Epithelial cell of prostate (primary cell): ENCODE measurements around the gene CFAP299.

Source experiments
- DNase-seq: peaks from one replicate; pipeline ENCODE4 v3.0.0-alpha.2; 2011; ENCODE audit warnings: low read depth, low spot score
- H3K27ac ChIP-seq: fragments of 450-650 bp; 2 replicates; pipeline ENCODE4 v1.5.1; 2017; ENCODE audit warnings: mild to moderate bottlenecking

The CFAP299 gene

DNA sequence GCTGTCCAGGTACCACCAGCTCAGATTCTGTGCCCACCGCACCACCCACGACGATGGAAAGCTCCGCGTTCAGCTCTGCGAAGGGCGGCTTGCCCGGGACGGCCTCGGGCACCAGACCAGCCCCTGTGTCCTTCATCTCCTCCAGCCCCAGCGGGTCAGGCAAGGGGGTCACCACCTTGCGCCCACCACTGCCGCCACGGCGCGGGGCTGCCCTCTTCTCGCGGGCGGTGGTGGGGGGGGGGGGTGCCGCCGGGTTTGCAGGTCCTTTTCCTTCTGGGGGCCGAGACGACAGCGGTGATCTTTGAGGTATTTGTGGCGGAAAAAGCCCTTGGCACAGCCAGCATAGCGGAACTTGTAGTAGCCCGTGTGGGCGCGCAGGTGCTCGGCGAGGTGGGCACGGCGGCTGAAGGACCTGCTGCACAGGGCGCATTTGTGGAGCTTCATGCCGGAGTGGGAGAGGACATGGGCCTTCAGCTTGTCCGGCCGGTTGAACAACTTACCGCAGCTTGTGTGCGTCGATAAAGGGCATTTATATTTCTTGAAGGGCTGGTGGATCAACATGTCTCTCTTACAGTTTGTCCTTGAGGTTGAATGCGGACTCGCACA, 50.9 kb downstream of the CFAP299 start:
- H3K27ac ChIP-seq: no peak overlapping the region
- DNase-seq: no peak

DNA sequence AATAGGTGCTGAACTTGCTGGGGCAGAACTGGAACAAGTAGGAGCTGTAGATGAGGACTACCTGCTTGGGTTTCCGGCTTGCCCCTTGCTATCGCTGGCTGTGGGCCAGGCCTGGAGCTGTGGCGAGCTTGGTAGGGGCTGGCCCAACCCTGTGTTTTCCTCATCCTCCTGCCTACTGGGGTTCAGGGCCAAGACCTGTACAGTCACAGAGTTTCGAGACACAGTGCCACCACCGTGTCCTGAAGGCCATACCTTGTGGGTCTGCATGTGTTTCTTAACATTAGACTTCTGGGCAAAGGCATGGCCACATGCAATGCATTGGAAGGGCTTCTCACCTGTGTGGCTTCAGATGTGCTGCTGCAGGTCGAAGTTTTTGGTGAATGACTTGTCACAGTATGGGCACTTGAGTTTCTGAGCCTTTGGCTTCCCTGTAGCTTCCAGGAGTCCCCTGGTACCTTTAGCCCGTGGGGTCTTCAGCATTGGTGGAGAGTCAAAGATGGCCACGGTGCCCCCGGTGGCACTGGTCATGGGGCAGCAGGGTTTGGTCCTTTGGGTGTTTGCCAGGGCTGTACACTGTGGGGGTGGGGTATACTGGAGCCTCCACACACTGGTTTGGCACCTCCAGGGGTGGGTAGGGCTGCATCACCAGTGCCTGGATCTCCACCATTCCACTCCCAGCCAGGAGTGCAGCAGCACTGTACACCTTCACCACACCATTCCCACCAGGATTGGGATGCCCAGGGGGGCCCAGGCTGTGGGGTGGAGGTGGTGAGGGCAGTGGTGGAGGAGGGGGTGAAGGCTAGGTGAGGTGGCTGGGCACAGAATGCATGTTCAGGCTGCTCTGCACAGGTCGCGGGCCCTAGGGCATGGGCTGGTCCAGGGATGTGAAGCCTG, 52.1 kb downstream of the CFAP299 start:
- DNase-seq: no peak
- no peak overlapping the region for H3K27ac ChIP-seq

- no peak for DNase-seq
- H3K27ac ChIP-seq: no peak overlapping the region
Measured at GRCh38 chr4:80388284-80388607, 52.7 kb downstream of the CFAP299 start.

GRCh38 chr4:80390178-80390577, 54.6 kb downstream of the CFAP299 start:
- no peak overlapping the region for H3K27ac ChIP-seq
- DNase-seq: no peak

- H3K27ac ChIP-seq: peak overlapping the region; percentile 45
- DNase-seq: peak; percentile 49
Measured at GRCh38 chr4:80393246-80393969, 57.9 kb downstream of the CFAP299 start.

- no peak for DNase-seq
- peak overlapping the region; percentile 45 for H3K27ac ChIP-seq
Measured at GRCh38 chr4:80393970-80394250, 58.4 kb downstream of the CFAP299 start.

- DNase-seq: no peak
- no peak overlapping the region for H3K27ac ChIP-seq
Measured at GRCh38 chr4:80407246-80407645, 71.7 kb downstream of the CFAP299 start.

- no peak overlapping the region for H3K27ac ChIP-seq
- DNase-seq: no peak
Measured at GRCh38 chr4:80409809-80410208, 74.3 kb downstream of the CFAP299 start.

DNA sequence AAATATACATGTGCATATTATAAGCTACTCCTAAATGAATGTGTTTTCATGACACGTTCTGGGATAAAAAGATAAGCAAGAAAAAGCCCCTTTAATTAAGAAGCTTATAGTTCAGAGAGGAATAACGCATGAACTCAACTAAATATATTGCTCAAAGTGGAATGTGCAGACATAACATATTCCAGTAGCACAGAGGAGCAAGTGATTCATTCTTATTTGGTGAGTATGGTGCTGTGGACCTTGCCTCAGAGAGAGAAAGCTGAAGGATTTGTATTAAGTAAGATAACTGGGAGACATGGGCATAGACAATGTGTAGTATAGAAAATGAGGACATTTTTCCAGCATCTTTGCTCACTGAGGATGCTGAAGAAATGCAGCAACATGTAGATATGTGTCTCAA, 76.8 kb downstream of the CFAP299 start:
- H3K27ac ChIP-seq: no peak overlapping the region
- DNase-seq: no peak

DNA sequence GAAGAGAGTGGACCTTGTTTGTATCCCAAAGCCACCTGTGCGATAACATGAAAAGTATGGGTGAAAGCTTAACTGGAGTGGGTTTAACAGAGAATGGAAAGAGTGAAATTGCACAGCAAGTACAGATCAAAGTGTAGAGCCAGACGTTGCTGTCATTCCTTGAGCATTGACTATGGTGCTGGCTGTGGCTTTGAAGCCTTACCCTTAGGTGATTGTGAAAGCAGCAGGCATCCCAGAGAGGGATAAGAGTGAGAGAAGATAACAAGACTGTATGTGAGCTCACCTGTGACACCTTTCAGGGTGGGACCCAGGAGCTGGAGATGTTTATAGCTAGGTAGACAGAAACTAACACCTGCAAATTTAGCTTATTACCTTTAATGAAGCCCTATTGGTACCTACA, 77.6 kb downstream of the CFAP299 start:
- no peak for DNase-seq
- H3K27ac ChIP-seq: no peak overlapping the region

- no peak overlapping the region for H3K27ac ChIP-seq
- no peak for DNase-seq
Measured at GRCh38 chr4:80417019-80417418, 81.5 kb downstream of the CFAP299 start.

DNA sequence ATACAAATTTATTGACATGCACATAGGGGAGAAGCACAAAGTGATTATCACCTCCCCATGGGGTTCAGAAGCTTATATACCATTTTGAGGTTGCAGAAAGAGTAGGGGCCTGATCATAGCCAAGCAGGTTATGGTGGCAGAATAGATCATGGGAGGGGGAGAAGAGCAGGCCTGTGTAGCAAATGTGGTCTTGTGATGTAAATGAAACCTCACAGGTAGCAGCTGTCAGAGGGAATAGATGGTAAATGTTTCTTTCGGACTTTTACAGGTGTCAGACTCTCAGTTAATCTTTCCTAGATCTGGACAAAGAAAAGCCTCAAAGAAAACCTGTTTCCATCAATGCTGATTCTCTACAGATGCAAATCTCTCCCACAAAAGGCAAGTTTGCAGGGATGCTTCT, 84.4 kb downstream of the CFAP299 start:
- no peak overlapping the region for H3K27ac ChIP-seq
- DNase-seq: no peak

- DNase-seq: no peak
- no peak overlapping the region for H3K27ac ChIP-seq
Measured at GRCh38 chr4:80420638-80421037, 85.1 kb downstream of the CFAP299 start.

GRCh38 chr4:80422727-80423404, 87.3 kb downstream of the CFAP299 start:
- no peak overlapping the region for H3K27ac ChIP-seq
- DNase-seq: no peak

DNA sequence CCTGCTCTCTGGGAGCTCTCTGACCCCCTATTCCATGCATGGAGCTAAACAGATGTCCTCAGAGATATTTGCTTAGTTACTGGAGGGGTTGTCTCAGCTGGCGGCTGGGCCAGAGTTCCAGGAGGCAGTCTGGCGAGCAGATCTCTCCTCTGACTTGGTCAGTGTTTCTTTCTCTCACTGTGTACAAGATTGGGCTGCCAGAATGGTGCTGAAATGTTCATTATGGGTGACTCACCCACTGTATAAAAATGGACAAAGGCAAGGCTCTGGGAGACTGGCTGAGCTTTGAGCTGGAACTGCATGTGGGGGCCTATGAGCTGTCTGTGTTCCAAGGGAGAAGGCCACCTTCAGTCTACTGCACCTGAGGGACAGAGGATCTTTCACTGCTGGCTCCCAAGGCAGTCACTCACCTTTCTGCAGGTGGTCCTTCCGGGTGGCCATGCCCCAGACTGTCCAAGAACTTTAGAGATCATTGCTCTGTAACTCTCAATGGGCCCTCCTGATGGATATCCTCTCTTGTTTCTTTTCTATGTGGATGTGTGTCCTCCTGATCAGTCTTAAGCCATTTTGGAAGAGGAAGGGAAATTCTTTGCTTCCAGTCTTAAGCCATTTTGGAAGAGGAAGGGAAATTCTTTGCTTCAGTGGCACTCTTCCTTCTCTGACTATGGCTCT, 88.2 kb downstream of the CFAP299 start:
- DNase-seq: no peak
- no peak overlapping the region for H3K27ac ChIP-seq

GRCh38 chr4:80424225-80424581, 88.7 kb downstream of the CFAP299 start:
- DNase-seq: no peak

GRCh38 chr4:80425124-80426100, 89.9 kb downstream of the CFAP299 start:
- H3K27ac ChIP-seq: no peak overlapping the region
- no peak for DNase-seq

More at GRCh38 chr4:80424225-80424581, 88.7 kb downstream of the CFAP299 start:
- H3K27ac ChIP-seq: no peak overlapping the region

DNA sequence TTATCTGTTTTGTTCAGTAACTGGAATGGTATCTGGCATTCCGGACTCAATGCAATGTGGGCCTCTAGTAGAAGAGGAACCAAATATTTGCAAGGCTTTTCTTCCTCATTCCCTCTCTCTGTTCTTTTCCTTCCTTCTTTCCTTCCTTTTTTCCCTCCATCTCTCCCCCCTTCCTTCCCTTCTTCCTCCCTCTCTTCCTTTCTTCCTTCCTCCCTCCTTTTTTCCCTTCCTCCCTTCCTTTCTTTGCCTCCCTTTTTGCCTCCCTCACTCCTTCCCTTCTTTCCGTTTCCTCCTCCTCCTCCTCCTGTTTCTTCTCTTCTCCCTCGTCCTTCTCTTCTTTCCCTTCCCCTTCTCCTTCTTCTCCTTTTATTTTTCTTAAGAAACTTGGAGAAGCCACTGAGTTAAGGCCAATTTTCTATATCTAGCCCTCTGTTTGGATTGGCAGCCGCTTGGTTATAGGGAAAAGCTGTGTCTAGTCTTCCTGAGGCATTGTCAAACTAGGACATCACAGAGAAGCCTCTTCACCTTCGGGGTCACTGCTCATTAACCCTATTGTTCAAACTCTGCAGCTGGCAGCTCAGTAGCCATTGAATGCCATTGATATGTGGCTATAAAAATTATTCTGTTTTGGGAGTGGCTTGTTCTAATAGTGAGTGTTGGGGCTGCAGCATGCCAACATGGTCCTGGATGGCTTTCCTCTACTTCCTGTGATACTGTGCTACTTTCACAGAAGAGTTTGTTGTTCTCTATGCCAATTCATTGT, 95.9 kb downstream of the CFAP299 start:
- no peak overlapping the region for H3K27ac ChIP-seq

GRCh38 chr4:80434238-80434637, 98.7 kb downstream of the CFAP299 start:
- DNase-seq: no peak
- H3K27ac ChIP-seq: no peak overlapping the region

More for the DNA sequence above, 95.9 kb downstream of the CFAP299 start:
- DNase-seq: no peak
